Measurements from ENCODE around the gene HRC.

DNA sequence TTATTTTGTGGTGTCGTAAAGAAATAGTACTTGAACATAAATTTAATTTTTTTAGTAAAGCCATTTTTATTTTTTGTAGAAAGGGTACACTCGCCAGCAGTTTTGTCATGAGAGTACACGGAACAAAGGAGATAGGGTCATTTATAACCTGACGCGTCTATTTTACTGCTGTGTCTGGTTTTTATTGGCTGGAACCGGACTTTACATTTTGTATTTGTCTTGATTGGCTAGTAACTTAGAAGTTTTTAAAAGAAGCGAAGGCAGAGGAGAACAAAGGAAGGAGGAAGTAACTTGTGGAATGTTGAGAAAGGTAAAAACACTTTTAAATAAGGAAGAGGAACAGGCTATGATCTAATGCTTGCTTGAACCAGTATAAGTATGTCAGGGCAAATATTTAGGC lies 45.8 kb upstream of the HRC start:
- TF ChIP-seq, protein P1, sequence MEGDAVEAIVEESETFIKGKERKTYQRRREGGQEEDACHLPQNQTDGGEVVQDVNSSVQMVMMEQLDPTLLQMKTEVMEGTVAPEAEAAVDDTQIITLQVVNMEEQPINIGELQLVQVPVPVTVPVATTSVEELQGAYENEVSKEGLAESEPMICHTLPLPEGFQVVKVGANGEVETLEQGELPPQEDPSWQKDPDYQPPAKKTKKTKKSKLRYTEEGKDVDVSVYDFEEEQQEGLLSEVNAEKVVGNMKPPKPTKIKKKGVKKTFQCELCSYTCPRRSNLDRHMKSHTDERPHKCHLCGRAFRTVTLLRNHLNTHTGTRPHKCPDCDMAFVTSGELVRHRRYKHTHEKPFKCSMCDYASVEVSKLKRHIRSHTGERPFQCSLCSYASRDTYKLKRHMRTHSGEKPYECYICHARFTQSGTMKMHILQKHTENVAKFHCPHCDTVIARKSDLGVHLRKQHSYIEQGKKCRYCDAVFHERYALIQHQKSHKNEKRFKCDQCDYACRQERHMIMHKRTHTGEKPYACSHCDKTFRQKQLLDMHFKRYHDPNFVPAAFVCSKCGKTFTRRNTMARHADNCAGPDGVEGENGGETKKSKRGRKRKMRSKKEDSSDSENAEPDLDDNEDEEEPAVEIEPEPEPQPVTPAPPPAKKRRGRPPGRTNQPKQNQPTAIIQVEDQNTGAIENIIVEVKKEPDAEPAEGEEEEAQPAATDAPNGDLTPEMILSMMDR (IDR thresholded peaks at IDR 0.05), result no peak
- TF ChIP-seq POLR2A (IDR thresholded peaks at IDR 0.05), result no peak
